GM12872 (cell line): ENCODE measurements around the gene THOC6.

Experiments
- CTCF ChIP-seq: IDR thresholded peaks from 3 replicates; pipeline ENCODE4 v1.5.1; 2011; ENCODE audit warnings: low read depth, mild to moderate bottlenecking, low read length, moderate library complexity; ENCODE audit not compliant: insufficient read depth

The THOC6 gene

GRCh38 chr16:3073448-3073847 lies 49.6 kb downstream of the THOC6 start:
- no peak for TF ChIP-seq CTCF

- no peak for TF ChIP-seq CTCF
These were observed 51.2 kb downstream of the THOC6 start for GRCh38 chr16:3074860-3075522.

DNA sequence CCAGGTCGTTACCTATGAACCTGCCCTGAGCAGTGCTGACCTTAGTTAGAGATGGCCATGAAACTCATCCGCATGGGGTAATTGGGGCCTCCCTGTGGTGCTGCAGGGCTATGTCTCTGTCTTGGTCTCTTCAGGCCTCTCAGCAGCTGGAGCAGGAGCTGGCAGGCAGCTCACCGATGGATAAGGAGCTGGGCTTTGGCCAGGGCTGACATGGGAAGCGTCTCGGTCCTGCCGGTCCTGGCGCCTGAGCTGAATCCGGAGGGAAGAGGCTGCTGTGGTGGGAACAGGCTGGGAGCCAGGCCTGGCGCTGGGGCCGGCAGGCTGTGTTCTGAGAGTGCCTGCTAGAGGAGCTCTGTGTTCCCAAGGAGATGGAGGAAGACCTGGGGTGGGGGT lies 51.7 kb downstream of the THOC6 start:
- no peak for TF ChIP-seq CTCF

DNA sequence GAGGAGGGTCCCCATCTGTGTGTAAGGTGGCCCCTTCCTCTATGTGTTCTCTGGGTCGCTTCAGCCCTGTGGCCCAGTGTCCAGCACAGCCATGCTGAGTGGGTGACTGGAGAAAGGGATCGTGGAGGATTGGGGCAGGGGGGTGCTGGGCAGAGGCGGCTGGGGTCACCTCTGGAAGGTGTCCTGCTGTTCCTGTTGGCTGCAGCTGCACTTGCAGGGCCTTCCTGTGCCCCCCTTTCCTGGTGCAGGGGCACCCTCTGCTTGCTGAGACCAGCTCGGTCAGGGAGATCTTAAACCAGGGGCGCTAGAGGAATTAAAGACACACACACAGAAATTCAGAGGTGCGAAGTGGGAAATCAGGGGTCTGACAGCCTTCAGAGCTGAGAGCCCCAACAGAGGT lies 52.7 kb downstream of the THOC6 start:
- TF ChIP-seq CTCF: no peak
